Measurements from ENCODE around the gene PCYT1A. TPM values are rescaled to one million over a fixed set of nuclear protein-coding genes. Genes with fewer than 3 reads are reported as not detected.
A peak's percentile ranks its signal among the peaks of the same experiment; 100 is the strongest.

The PCYT1A gene
- total and polyA plus RNA-seq, 2 of the 13 experiments (the other 11 are each of a cell fraction or from before 2014, with no cell fraction given) = 26.4 to 45.3 TPM

GRCh38 chr3:196219194-196219969, 68.1 kb downstream of the PCYT1A start (continued):
- TF ChIP-seq CTCF (CRISPR knock-in tag; IDR thresholded peaks at IDR 0.05) (peak; percentile 10; the same call in 1 of the 2 replicates), HDAC2 (CRISPR knock-in tag; IDR thresholded peaks at IDR 0.05) (peak; percentile 23; the same call in 1 of the 2 replicates), JARID2 (CRISPR knock-in tag; IDR thresholded peaks at IDR 0.05; ENCODE audit: insufficient replicate concordance) (no peak), ZNF670 (CRISPR knock-in tag; IDR thresholded peaks at IDR 0.05; ENCODE audit: borderline replicate concordance) (no peak), CSRNP1 (CRISPR knock-in tag; IDR thresholded peaks at IDR 0.05) (no peak), MYC (CRISPR knock-in tag; IDR thresholded peaks at IDR 0.05; ENCODE audit: borderline replicate concordance) (no peak), ZNF75D (CRISPR knock-in tag; IDR thresholded peaks at IDR 0.05; ENCODE audit: borderline replicate concordance) (no peak), ZNF672 (CRISPR knock-in tag; IDR thresholded peaks at IDR 0.05) (no peak), ZFP36 (IDR thresholded peaks at IDR 0.05; ENCODE audit: borderline replicate concordance, low read depth, low read length, partially characterized antibody) (no peak), KAT2B (IDR thresholded peaks at IDR 0.05; ENCODE audit: borderline replicate concordance, low read depth, low read length) (no peak), DPF2 (CRISPR knock-in tag; IDR thresholded peaks at IDR 0.05; ENCODE audit: borderline replicate concordance, low read depth) (no peak), AGO2 (optimal IDR thresholded peaks at IDR 0.05; ENCODE audit: low read depth, low read length) (no peak), SAP130 (CRISPR knock-in tag; IDR thresholded peaks at IDR 0.05; ENCODE audit: low read depth) (peak; percentile 31; the same call in 1 of the 2 replicates), ZBTB2 (CRISPR knock-in tag; IDR thresholded peaks at IDR 0.05; ENCODE audit: low read depth) (no peak), PAX8 (CRISPR knock-in tag; IDR thresholded peaks at IDR 0.05; ENCODE audit: borderline replicate concordance) (no peak), TEAD3 (CRISPR knock-in tag; optimal IDR thresholded peaks at IDR 0.05; ENCODE audit: borderline replicate concordance) (peak; percentile 15), NCOA2 (CRISPR knock-in tag; IDR thresholded peaks at IDR 0.05) (0 out of 2 replicates have a peak, but pooled peaks have one; percentile 9), SOX6 (IDR thresholded peaks at IDR 0.05) (no peak), SOX6 (CRISPR knock-in tag; IDR thresholded peaks at IDR 0.05) (no peak), RBM39 (IDR thresholded peaks at IDR 0.05; ENCODE audit: low read depth, low read length, poor library complexity, severe bottlenecking) (no peak), RFX3 (CRISPR knock-in tag; IDR thresholded peaks at IDR 0.05) (peak; percentile 41; the same call in 1 of the 2 replicates), ARHGAP35 (CRISPR knock-in tag; IDR thresholded peaks at IDR 0.05; ENCODE audit: borderline replicate concordance) (no peak), MYPOP (CRISPR knock-in tag; IDR thresholded peaks at IDR 0.05) (no peak), KDM2A (CRISPR knock-in tag; IDR thresholded peaks at IDR 0.05; ENCODE audit: borderline replicate concordance, low read depth) (0 out of 2 replicates have a peak, but pooled peaks have one; percentile 22)
